Left colon (tissue), 2 donors: ENCODE data around the gene HNRNPLL. TPM values are rescaled to one million over a fixed set of nuclear protein-coding genes. Genes with fewer than 3 reads are reported as not detected.

Source experiments
- ATAC-seq: fragments of 200-7000 bp; cut with Tn5 transposase; one replicate; pipeline ENCODE4 v1.9.1; 2020; ENCODE audit warnings: mild to moderate bottlenecking, moderate library complexity
- DNase-seq, 2 donors: peaks; one replicate each; pipeline ENCODE4 v3.0.0-alpha.2; 2020
- intact Hi-C, 2 donors: fragments of 100-400 bp; cut with DNase I in 1 of 2; cut with micrococcal nuclease in 1 of 2; formaldehyde crosslinking; loops; one replicate each; pipeline versions ENCODE4 v1.11.2 to v1.14.0; 2022; cut with DNase I, micrococcal nuclease
- total RNA-seq, 2 donors: library from RNA; stranded (reverse); fragmentation: NEBNext Ultra II Directional; extraction: Animal tissue kit (Norgen Biotek cat#: 25700); gene quantifications; one replicate each; pipeline ENCODE4 v1.2.1, GENCODE V29; 2021
- donor health status: DM: no; HTN: no; CAD: no.
- donor health status: DM: yes; HTN: yes; CAD: no.

Gene HNRNPLL
- total RNA-seq, 2 donors from 2014 or later: 43.3 to 45.8 TPM

DNA sequence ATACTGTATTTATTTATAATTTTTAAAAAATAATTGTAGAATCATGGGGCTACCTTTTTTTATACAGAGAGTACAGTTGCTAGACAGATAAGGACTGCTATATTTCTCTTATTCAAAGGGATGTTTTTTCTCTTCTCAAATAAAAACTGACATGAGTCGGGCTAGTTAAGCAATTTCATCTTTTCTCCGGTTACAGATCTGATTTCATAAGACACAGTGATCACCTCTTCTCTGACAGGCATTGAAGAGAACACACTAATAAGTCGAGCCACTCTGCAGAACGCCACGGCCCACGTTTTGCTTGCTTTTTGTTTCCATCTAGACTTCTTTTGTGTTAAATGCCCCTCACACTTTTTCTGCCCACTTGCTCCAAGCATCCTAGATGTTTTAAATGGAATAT lies 85.4 kb downstream of the HNRNPLL start:
- no peak for ATAC-seq
- intact Hi-C loops: no loop called here
- no peak for DNase-seq

DNA sequence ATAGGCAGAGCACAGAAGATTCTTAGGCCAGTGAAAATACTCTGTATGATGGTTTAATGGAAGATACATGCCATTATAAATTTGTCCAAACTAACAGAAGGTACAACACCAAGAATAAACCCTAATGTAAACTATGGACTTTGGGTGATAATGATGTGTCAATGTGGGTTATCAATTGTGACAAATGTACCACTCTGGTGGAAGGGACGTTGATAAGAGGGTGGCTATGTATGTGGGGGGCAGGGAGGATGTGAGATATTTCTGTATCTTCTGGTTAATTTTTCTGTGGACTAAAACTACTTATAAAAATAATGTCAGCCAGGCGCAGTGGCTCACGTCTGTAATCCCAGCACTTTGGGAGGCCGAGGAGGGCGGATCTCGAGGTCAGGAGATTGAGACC lies 86.2 kb downstream of the HNRNPLL start:
- ATAC-seq (no peak), DNase-seq (no peak)
- intact Hi-C loops: no loop called here

GRCh38 chr2:38516122-38516521 lies 86.6 kb downstream of the HNRNPLL start:
- ATAC-seq (no peak), DNase-seq (no peak)
- intact Hi-C loops: no loop called here

GRCh38 chr2:38515155-38516074 lies 87.3 kb downstream of the HNRNPLL start:
- intact Hi-C loops: no loop called here
- DNase-seq (peak; percentile 19 to 60), ATAC-seq (no peak)

- DNase-seq (no peak), ATAC-seq (no peak)
- intact Hi-C loops: no loop called here
Observed at GRCh38 chr2:38514603-38515154, 88.0 kb downstream of the HNRNPLL start.

DNA sequence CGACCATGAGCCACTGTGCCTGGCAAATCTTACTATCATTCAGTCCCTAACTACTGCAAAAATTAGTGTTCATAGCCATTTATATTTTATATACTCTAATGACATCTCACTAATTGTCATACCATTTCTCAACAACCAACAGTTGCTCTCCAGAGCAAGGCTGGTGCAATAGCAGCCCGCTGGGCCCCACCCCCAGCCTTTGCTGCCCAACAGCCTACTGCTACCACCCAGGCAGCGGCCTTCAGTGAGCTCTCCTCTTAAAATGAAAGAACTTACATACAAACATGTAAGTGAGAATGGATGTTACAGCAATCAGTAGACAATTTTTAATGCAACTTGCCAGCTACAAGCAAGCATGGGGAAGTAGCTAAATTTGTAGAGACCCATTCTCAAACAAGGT lies 90.5 kb downstream of the HNRNPLL start:
- intact Hi-C loops: no loop called here
- ATAC-seq (no peak), DNase-seq (no peak)

Other genes starting within 250 kb of the HNRNPLL start
- 10 to 100 TPM; 57.6 to 58.0 TPM for gene ATL2, start 225.7 kb downstream of the HNRNPLL start, total RNA-seq
- gene GALM, start 63.2 kb upstream of the HNRNPLL start, total RNA-seq: 10 to 100 TPM; 51.6 to 59.0 TPM
- 10 to 100 TPM; 85.6 to 91.2 TPM for gene SRSF7, start 148.4 kb upstream of the HNRNPLL start, total RNA-seq
- 1 to 10 TPM; 5.1 to 6.9 TPM for gene GEMIN6, start 175.3 kb upstream of the HNRNPLL start, total RNA-seq